NCI-H1436 (cell line): ENCODE results near the gene SLC4A7.
"Not testable (repeated sequence)": the region's sequence is repeated elsewhere in the genome, so short reads cannot be mapped to it uniquely, and the experiment has no call there.

Experiments used
- DNase-seq: peaks from one replicate; lab custom pipeline; 2025; lab: John Stamatoyannopoulos, UW

SLC4A7 gene

GRCh38 chr3:27484015-27484844 is at the start of gene SLC4A7:
Gene SLC4A7 (minus strand): TSS chr3:27484384. CDS start chr3:27484126, 258 bp downstream.
- peak; percentile 82 for DNase-seq

- DNase-seq, result no peak
These were observed 49.0 kb upstream of the SLC4A7 start for GRCh38 chr3:27533261-27533607.

- no peak for DNase-seq
These were observed 48.5 kb upstream of the SLC4A7 start for GRCh38 chr3:27532426-27533260.

GRCh38 chr3:27531193-27531751 is 47.1 kb upstream of the SLC4A7 start:
- not testable (repeated sequence) for DNase-seq

GRCh38 chr3:27528791-27529190 is 44.6 kb upstream of the SLC4A7 start:
- DNase-seq, result no peak

GRCh38 chr3:27526614-27527315 is 42.6 kb upstream of the SLC4A7 start:
- no peak for DNase-seq

GRCh38 chr3:27521872-27522265 is 37.7 kb upstream of the SLC4A7 start:
- DNase-seq, result no peak

GRCh38 chr3:27521179-27521871 is 37.1 kb upstream of the SLC4A7 start:
- DNase-seq, result no peak

GRCh38 chr3:27511724-27512422 is 27.7 kb upstream of the SLC4A7 start:
- DNase-seq, result no peak

GRCh38 chr3:27509376-27509775 is 25.2 kb upstream of the SLC4A7 start:
- DNase-seq, result no peak

- DNase-seq, result no peak
These were observed 24.2 kb upstream of the SLC4A7 start for GRCh38 chr3:27508424-27508823.

GRCh38 chr3:27507515-27508266 is 23.5 kb upstream of the SLC4A7 start:
- DNase-seq, result no peak

- DNase-seq, result no peak
These were observed 22.9 kb upstream of the SLC4A7 start for GRCh38 chr3:27507111-27507510.

- no peak for DNase-seq
These were observed 20.6 kb upstream of the SLC4A7 start for GRCh38 chr3:27504749-27505148.

- no peak for DNase-seq
These were observed 19.3 kb upstream of the SLC4A7 start for GRCh38 chr3:27503526-27503925.

GRCh38 chr3:27501759-27502158 is 17.6 kb upstream of the SLC4A7 start:
- no peak for DNase-seq

GRCh38 chr3:27500986-27501385 is 16.8 kb upstream of the SLC4A7 start:
- no peak for DNase-seq

- DNase-seq, result no peak
These were observed 15.9 kb upstream of the SLC4A7 start for GRCh38 chr3:27500035-27500434.

GRCh38 chr3:27494784-27495183 is 10.6 kb upstream of the SLC4A7 start:
- no peak for DNase-seq

- DNase-seq, result no peak
These were observed 4.6 kb upstream of the SLC4A7 start for GRCh38 chr3:27488821-27489220.
